ENCODE measurements around the gene SPRR1B. TPM values are rescaled to one million over a fixed set of nuclear protein-coding genes. Genes with fewer than 3 reads are reported as not detected.

SPRR1B gene
- total and polyA plus RNA-seq, 2 of the 13 experiments (the other 11 are each of a cell fraction or from before 2014, with no cell fraction given) = not detected

DNA sequence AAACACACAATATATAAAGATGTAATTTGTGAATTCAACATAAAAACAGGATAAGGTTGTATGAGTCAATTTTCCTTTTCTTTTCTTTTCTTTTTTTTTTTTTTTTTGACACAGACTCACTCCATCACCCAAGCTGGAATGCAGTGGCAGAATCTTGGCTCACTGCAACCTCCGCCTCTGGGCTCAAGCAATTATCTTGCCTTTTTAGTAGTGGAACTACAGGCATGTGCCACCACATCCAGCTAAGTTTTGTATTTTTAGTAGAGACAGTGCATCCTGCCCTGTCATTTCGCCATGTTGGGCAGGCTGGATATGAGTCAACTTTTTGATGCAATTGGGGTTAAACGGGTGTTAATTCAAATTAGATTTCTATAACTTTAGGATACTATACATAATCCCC lies 50.7 kb downstream of the SPRR1B start:
- no peak overlapping the region for H2AFZ ChIP-seq (ENCODE audit: low read length)
- TF ChIP-seq FOXA1 (IDR thresholded peaks at IDR 0.05) (no peak), FOXA1 (CRISPR knock-in tag; IDR thresholded peaks at IDR 0.05) (no peak), ZNF576 (CRISPR knock-in tag; IDR thresholded peaks at IDR 0.05) (no peak), ELF4 (CRISPR knock-in tag; IDR thresholded peaks at IDR 0.05; ENCODE audit: borderline replicate concordance) (no peak), YEATS4 (CRISPR knock-in tag; IDR thresholded peaks at IDR 0.05; ENCODE audit: borderline replicate concordance) (no peak), EED (CRISPR knock-in tag; IDR thresholded peaks at IDR 0.05) (no peak), NKX3-1 (CRISPR knock-in tag; IDR thresholded peaks at IDR 0.05) (no peak), KLF13 (CRISPR knock-in tag; IDR thresholded peaks at IDR 0.05) (no peak), ATAD3A (CRISPR knock-in tag; IDR thresholded peaks at IDR 0.05) (no peak)
- TF ChIP-seq, protein P1, sequence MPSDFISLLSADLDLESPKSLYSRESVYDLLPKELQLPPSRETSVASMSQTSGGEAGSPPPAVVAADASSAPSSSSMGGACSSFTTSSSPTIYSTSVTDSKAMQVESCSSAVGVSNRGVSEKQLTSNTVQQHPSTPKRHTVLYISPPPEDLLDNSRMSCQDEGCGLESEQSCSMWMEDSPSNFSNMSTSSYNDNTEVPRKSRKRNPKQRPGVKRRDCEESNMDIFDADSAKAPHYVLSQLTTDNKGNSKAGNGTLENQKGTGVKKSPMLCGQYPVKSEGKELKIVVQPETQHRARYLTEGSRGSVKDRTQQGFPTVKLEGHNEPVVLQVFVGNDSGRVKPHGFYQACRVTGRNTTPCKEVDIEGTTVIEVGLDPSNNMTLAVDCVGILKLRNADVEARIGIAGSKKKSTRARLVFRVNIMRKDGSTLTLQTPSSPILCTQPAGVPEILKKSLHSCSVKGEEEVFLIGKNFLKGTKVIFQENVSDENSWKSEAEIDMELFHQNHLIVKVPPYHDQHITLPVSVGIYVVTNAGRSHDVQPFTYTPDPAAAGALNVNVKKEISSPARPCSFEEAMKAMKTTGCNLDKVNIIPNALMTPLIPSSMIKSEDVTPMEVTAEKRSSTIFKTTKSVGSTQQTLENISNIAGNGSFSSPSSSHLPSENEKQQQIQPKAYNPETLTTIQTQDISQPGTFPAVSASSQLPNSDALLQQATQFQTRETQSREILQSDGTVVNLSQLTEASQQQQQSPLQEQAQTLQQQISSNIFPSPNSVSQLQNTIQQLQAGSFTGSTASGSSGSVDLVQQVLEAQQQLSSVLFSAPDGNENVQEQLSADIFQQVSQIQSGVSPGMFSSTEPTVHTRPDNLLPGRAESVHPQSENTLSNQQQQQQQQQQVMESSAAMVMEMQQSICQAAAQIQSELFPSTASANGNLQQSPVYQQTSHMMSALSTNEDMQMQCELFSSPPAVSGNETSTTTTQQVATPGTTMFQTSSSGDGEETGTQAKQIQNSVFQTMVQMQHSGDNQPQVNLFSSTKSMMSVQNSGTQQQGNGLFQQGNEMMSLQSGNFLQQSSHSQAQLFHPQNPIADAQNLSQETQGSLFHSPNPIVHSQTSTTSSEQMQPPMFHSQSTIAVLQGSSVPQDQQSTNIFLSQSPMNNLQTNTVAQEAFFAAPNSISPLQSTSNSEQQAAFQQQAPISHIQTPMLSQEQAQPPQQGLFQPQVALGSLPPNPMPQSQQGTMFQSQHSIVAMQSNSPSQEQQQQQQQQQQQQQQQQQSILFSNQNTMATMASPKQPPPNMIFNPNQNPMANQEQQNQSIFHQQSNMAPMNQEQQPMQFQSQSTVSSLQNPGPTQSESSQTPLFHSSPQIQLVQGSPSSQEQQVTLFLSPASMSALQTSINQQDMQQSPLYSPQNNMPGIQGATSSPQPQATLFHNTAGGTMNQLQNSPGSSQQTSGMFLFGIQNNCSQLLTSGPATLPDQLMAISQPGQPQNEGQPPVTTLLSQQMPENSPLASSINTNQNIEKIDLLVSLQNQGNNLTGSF (CRISPR knock-in tag; IDR thresholded peaks at IDR 0.05) = no peak
- TF ChIP-seq, protein P2, sequence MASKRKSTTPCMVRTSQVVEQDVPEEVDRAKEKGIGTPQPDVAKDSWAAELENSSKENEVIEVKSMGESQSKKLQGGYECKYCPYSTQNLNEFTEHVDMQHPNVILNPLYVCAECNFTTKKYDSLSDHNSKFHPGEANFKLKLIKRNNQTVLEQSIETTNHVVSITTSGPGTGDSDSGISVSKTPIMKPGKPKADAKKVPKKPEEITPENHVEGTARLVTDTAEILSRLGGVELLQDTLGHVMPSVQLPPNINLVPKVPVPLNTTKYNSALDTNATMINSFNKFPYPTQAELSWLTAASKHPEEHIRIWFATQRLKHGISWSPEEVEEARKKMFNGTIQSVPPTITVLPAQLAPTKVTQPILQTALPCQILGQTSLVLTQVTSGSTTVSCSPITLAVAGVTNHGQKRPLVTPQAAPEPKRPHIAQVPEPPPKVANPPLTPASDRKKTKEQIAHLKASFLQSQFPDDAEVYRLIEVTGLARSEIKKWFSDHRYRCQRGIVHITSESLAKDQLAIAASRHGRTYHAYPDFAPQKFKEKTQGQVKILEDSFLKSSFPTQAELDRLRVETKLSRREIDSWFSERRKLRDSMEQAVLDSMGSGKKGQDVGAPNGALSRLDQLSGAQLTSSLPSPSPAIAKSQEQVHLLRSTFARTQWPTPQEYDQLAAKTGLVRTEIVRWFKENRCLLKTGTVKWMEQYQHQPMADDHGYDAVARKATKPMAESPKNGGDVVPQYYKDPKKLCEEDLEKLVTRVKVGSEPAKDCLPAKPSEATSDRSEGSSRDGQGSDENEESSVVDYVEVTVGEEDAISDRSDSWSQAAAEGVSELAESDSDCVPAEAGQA (IDR thresholded peaks at IDR 0.05; ENCODE audit: low read depth) = no peak
- TF ChIP-seq, protein P2 (CRISPR knock-in tag; IDR thresholded peaks at IDR 0.05; ENCODE audit: borderline replicate concordance) = no peak
- no peaks in the 10 kb centered on the region for H4K20me1 ChIP-seq (ENCODE audit: insufficient read depth, low read length)
- no peak for FAIRE-seq
- intact Hi-C loops (cut with micrococcal nuclease; ENCODE audit: unreplicated experiment) (no loop called here), in situ Hi-C loops (cut with HindIII; ENCODE audit: extremely low pct_ligation_motif_present, low pct_unique_long_range_greater_than_20kb) (no loop called here)
- no peak overlapping the region for H3K9ac ChIP-seq (ENCODE audit: insufficient read depth, low read depth, low read length)
- no peak overlapping the region for H3K4me2 ChIP-seq (ENCODE audit: low read depth, low read length)
- no peaks in the 10 kb centered on the region for H3K36me3 ChIP-seq (replicated peaks in 1 of 2; ENCODE audit: control insufficient read depth in 1 of 2, insufficient read depth in 2 of 2, low read length in 2 of 2)
- DNase-seq (ENCODE audit: low spot score) = no peak
- no peak overlapping the region for H3K4me3 ChIP-seq (replicated peaks in 1 of 3; ENCODE audit: insufficient read depth in 1 of 3, low read depth in 2 of 3, low read length in 3 of 3)
- H3K4me1 ChIP-seq (ENCODE audit: insufficient read depth, low read length) = no peaks in the 10 kb centered on the region
- no peaks in the 10 kb centered on the region for H3K27me3 ChIP-seq (ENCODE audit: control insufficient read depth in 1 of 2, insufficient read depth in 2 of 2, low read length in 2 of 2)
- WGBS (ENCODE audit: low lambda C conversion rate) = 5% methylated on average over 3 of the region's 3 CpGs
- H3K79me2 ChIP-seq (ENCODE audit: insufficient read depth, low read length) = no peaks in the 10 kb centered on the region
- no peak for ATAC-seq
- BruUV-seq (replicated peaks) = no TSS peak
- ChIA-PET POLR2A (no interaction called here), CTCF (ENCODE audit: low intra/inter-chr PET ratio, low total read pairs) (no interaction called here)
- no peaks in the 10 kb centered on the region for H3K9me3 ChIP-seq (ENCODE audit: low read length)
- no peak overlapping the region for H3K27ac ChIP-seq (ENCODE audit: extremely low read length, insufficient read depth, low read length)
